T-helper 22 cell (primary cell): ENCODE results near the gene ZXDC.

Experiments
- DNase-seq: peaks from one replicate; pipeline ENCODE4 v3.0.0-alpha.2; 2020; ENCODE audit warnings: low read depth

ZXDC gene

DNA sequence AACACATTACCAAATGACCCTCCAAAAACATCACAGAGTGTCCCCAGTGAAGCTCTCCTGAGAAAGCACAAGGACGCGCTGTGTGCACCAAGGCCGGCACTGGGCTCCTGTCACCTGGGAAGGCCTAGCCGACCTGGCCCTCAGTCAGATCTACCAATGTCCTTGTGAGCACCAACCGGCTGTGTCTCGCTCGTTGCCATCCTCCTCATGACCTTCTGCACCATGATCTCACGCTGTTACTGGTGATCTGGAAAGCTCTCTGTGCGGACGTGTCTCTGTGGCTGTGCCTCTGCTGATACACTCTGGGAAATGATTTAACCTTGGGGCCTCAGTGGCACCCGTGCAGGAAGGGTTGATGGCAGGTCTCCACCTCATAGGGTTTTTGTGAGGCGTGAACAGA, 24.2 kb downstream of the ZXDC start:
- DNase-seq: no peak

DNA sequence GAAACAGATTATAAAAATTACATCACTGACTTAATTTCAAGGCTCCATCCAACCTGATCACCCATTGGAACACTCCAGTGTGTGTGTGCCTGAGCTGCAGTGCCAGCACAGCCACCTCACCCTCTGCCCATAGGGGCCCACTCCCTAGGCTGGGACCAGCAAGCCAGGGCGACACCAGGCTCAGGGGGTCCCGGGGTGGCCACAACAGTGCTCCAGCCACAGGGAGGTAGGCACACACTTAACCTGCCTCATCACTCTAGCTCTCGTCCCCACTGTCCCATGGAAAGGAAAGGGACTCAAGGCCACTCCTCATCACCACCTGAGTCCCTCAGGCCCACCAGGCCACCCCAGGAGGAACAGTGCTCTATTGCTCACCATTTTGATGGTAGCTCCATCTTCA, 24.9 kb downstream of the ZXDC start:
- no peak for DNase-seq

DNA sequence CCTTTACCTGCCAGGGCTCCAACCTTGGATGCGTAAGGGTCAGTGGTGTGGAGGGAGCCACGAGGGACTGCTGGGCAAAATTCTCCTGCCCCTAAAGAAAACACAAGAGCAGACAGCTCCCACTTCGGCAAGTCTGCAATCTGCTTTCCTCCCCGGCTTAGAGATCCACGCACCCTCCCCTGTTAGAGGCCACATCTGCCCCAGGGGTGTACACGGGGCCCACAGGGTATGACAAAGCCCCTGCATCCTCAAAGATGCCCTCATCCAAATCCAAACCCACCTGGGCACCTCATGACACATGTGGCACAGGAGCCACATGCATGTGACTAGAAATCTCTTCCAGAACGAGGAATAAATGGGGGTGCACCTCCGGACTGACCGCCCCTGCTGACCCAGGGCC, 25.5 kb downstream of the ZXDC start:
- DNase-seq: no peak

DNA sequence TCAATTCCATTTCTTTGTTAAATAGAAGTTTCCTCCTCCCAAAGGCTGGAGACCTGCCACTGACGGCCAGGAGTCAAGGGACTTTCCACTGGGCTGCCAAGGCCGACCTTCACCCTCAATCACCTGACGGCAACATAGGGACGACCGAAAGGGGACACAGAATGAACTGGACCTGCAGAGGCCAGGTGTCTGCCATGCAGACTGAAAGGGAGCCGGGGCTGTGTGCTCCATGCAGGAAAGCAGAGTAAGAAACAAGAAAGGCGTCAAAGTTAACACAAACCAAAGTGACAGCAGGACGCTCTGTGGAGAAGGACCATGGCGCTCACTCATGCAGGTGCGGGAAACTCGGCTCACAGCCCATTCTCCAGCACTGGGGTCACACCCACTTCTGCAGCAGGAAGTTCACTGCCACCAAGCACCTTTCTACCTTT, 26.1 kb downstream of the ZXDC start:
- no peak for DNase-seq

DNA sequence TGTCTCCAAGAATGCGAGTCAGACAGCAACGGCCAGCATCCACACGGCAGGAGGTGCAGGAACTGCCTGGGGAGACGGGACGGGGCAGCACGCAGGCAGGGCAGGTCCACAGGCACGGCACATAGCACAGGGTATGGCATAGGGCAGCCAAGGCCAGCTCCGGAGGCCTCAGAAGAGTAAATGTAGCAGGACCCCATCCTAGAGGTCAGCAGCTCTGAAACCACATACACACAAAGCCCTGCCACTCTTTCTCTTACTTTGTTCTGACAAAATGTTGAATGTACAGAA, 26.9 kb downstream of the ZXDC start:
- no peak for DNase-seq

DNA sequence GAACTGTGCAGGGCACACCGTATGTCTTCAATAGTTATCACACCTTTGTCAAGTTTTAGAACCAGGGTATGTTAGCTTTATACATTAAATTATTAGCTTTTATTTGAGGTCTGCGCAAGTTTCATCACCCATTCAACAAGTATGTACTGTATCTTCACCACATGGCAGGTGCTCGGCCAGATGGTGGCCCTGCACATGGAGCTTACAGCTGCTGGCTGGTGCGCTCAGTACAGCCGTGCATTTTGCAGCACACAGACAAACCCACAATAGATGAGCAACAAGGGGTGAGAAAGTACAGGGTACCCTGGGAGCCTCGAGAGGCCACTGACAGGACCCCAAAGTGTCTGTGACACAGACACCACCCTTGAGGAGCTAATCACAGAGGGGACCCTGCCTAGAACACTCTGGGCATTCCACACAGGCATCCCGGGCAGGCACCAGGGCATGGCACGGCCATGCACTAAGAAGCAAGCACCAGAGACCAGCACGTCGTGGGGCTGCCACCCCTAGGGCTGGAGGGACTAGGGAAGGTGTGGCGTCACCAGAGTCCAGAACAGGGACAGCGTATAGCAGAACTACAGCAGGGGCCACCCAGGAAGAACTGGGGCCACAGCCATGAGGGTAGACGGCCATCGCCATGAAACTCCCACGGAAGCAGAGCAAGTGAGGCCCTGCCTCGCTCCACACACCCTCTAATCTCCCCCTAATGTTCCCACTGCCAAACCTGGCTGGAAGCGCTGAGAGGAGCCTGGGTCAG, 27.4 kb downstream of the ZXDC start:
- DNase-seq: no peak

DNA sequence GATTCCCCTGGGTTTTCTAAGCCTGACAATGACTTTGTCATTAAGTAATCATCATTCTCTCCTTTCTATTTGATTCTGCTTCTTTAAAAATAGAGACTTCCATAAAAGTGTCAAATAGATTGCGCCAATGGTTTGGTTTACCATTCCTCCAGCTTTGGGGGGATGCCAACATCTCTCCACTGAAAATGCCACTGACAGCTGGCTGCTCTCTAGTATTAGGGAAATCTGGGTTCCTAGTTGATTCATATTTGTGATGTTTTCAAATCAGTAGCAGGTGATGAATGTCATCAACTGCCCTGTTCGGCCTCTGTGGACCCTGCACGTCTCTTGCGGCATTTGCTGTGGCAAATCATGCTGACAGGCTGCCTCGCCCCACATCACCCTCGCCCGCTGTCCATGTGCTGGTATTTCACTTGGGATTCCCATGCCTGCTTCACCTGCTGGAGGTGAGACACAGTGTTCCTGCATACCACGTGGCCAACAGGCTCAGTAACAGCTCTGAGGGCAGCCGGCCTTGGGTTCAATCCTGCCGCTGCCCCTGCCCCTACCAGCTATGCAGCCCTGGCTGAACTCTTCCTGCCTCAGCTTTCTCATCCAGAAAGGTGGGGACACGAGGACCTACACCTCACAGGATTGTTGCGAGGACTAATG, 28.1 kb downstream of the ZXDC start:
- no peak for DNase-seq

DNA sequence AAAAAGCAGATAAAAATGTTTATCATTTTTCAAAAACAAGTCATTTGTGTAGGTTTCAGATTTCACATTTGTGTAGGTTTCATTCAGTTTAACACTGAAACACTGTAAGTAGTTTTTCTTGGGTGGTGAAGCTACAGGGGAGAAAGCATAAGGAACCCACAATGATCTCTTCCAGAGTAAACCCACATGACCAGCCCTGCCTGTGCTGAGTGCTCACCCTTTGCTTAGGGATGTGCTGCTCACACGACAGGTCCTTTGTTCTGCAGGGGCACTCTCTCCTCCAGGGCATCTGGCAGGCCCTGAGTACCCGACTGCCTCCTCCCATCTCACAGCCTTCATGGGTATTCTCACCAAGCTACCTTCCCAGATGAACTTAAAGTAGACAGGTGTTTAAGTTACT, 28.9 kb downstream of the ZXDC start:
- no peak for DNase-seq

DNA sequence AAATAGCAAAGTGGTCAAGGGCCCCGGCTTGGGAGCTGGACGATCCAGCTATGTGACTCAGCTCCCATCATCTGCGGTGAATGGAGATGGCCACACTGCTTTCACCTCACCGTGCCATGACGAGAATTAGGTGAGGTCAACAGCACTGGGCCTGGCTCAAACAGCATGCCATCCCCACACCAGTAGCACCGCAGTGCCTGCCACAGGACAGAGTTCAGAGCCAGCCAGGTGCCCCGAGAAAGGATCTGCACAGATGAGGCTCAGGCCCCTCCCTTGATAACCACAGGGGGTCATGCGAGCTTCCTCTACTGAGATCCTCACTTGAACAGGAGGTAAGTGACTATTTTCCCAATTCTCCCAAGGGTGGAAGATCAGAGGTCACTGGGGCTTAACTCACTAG, 29.4 kb downstream of the ZXDC start:
- DNase-seq: no peak

DNA sequence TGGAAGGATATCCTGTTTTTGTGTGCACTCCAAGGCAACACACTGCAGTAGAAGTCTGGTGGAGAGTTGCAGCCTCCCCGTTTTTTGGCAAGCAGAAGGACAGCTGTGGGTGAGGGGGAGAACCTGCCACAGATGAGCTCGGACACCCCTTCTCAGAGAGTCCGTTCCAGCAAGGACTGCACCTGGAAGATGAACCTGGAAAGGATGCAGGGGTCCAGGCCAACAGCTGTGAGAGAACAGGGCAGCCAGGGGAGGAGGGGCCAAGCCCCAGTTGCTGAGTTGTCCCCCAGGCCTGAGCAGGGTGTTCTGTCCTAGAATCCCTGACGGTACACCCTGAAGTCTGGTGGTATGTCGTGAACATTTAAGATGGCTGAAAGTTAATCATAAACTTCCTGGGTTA, 30.2 kb downstream of the ZXDC start:
- DNase-seq: no peak

DNA sequence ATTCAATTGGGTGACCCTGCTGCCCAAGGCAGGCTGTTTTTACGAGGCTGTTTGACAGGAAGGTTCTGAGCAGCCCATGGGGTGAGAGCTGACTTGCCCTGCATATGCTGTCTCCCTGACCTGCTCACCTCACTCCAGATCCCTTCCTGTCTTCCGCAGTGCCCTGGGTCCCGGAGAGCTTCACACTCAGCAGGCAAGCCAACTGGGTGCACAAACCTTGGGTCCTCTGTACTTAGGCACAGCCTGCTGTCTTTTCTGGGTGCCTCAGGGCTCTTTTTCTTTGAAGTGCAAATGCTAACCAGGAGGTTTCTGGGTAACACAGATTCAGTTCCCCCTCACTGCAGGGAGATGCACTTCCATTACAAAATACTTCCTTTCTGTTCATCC, 32.8 kb downstream of the ZXDC start:
- no peak for DNase-seq

DNA sequence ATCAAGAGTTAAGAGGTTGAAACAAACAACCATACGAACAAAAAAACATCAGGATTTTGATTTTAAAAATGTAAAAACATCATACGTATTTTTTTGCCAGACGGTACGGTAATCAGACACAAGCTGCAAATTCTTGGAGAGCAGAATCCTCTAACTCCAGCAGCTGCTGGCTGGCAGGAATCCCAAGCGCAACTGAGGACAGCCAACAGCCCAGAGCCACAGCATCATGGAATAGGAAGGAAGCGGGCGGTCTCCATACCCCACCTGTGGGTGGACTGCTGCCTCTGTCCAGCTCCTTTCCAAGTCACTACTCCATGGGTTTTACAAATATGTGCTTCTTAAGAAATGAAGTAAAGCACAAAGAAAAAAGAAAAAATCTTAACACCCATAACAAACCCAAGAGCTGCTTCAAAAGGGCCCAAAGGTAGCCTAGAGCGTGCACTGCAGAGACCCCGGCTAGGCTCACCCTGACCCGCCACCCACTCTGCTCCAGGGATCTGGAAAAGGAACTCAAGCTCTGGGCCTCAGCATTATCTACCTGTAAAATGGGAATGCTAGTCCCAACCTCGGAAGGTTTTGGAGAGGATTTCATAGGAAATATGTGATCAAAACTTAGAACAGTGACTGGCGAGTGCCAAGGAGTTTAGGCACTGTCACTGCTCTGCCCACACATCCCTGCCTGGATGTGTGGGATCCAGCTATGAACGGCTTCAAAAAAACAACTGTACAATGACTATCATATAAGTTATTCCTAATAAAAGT, 33.4 kb downstream of the ZXDC start:
- no peak for DNase-seq

DNA sequence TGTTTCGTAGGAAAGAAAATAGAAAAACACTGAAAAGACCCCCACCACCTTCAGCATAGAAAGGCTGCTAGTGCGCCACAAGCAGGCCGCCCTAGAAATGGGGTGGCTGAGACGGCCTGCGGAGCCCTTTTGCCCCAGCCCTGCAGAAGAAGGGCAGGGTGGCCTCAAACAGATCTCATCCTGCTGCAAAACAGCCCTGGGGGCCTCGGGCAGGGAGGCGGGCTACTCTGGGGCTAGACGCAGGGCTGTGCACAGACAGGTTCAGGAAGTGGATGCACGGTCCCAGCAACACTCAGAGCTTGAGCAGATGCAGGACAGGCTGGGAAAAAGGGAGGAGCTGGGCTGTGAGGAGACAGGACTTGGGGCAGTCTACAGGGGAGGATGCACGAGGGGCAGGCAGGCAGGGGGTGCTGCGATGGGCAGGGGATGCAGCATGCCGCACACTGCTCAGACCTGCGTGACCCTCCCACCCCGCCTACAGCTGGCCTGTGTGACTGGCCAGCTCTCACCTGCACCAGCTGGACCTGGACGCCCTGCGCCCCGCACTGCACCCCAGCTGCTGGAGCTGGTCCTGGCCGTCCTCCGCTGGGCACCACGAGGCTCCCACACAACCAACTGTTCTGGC, 34.3 kb downstream of the ZXDC start:
- no peak for DNase-seq

DNA sequence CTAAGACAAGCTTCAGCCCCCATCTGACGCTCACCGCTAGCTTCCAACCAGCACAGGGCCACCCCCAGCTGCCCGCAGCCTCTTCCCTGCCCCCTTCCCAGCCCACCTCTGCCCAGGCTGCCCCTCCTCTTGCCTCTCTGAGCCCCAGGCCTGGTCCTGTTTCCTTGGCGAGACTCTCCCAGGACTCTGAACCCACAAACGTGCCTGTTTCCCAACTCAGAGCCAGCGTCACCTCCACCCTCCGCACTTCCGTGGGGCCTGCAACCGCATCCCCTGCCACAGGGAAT, 35.0 kb downstream of the ZXDC start:
- no peak for DNase-seq

DNA sequence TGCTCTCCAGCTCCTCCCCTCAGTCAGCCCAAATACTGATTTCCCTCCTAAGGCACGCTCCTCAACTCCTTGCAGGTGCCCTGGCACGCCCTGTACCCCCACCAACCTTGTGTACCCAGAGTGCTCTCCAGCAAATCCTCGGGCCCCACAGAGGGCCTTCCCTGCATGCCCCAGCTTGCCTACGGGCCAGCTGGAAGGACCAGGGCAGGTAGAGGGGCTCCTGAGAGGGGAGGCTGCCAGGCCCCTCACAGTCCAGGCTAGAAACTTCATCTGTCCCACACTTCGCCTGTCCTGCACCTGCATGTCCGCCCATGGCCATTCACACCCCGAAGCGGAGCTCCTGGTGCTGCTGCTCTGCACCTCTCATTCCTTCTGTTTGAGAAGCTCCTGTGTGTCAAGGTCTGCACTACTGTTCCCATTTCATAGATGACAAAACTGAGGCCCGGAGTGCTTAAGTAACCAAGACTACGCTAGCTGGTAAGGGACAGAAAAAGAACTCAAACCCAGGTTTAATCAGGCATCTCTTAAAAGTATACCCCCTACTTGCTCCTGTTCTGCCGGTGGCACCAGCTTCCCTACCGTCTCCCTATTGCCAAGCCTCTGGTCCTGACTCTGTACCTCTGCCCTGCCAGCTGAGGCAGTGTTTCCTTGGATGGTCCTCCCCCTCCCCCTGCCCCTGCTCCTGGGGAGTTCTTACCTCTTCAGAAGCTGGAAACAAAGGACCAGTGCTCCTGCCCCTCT, 35.6 kb downstream of the ZXDC start:
- DNase-seq: no peak

DNA sequence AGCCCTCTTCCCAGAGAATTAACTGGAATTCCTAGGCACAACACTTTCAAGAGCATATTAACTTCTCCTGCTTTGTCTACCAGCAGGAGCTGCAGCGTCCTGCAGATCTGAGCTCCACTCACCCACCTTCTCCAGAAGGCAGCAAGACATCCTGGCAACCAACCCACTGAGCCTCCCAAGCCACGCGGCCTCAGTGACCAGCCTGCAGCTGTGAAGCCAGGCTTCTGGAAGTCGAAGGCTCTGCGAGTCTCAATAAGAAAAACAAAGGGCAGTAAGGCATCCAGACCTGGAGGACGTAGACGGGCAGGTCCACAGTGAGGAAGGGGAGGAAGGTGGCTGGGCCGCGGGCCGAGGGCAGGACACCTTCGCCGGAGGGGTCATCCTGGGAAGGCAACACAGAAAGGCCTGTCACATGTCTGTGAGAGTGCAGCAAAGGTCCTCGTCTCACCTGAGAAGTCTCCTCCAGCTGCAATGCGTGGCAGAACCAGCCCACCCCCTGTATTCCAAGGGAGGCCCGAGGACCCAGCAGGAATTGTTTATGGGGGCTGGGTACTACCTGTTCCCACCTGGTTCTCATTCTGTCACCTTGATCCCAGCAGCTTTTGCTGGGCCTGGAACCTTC, 36.2 kb downstream of the ZXDC start:
- DNase-seq: no peak

DNA sequence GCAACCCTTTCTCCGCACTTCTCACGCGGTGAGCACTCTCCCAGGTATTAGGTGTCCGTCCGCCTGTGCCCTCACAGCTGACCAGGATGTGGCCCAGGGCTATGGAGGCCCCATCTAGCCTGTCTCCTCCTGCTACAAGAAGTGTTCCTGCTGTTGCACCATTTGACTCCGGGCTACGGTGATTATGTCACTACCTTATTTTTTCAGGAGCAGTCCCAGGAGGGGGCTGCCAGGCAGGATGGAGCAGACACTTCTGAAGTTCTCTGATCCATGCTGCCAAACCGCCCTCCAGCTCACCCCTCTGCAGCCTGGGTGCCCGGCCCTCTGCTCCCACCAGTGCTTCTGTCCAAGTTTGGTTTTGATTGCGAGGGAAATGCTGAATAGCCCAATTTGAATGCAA, 36.9 kb downstream of the ZXDC start:
- no peak for DNase-seq

DNA sequence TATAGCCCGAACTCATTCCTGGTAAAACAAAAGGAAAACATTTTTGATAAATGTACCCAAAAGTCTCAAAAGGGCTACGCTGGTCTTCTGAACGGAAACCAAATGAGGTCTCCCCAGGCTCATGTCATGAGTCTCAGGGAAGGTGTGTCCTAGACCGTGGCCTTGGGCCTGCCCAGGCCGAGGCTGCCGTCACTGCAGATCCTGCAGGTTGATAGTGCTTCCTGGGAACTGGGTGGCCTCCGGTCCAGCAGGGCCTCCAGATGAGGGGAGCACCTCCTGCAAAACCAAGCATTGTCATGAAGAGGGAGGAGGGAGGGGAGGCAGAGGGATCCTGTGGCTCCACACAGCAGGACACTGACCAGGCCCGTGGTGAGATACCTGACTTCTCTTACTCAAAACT, 37.5 kb downstream of the ZXDC start:
- DNase-seq: no peak

DNA sequence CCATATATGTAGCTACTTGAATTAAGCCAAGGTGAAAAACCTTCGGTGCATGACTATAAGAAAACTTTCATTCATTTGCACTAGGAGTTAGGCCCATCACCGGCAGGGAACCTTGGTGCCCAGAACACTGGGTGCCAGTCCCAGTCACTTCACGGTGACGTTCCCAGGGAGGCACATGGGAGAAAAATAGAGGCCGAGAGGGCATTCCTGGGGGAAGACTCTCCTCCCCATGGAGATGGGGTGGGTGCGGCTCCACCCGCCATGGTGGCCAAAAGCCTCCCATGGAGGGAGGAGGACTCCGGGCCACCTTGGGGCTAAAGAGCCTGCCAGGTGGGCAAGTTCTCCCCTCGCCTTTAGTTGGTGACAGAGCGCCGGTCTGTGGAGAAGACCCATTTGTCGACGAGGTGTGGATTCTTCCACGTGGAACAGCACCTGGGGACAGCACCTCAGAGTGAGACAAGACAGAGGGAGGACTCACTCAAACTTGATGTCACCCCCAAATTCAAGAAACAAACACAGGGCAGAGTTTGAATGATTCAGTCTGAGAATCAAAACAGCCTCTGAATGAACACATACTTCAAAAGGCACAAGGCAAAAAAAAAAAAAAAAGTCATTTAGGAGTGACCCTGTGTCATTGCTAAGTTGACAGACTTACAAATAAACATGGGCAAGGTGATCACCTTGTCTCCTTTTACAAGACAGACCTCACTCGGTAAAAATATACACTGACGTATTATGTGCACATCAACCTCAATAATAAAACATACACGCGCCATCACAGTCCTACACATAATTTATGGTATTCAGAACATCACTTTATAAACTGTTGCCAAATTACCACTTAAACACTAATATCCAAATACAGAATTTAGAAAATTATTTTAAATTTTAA, 38.6 kb downstream of the ZXDC start:
- DNase-seq: no peak

DNA sequence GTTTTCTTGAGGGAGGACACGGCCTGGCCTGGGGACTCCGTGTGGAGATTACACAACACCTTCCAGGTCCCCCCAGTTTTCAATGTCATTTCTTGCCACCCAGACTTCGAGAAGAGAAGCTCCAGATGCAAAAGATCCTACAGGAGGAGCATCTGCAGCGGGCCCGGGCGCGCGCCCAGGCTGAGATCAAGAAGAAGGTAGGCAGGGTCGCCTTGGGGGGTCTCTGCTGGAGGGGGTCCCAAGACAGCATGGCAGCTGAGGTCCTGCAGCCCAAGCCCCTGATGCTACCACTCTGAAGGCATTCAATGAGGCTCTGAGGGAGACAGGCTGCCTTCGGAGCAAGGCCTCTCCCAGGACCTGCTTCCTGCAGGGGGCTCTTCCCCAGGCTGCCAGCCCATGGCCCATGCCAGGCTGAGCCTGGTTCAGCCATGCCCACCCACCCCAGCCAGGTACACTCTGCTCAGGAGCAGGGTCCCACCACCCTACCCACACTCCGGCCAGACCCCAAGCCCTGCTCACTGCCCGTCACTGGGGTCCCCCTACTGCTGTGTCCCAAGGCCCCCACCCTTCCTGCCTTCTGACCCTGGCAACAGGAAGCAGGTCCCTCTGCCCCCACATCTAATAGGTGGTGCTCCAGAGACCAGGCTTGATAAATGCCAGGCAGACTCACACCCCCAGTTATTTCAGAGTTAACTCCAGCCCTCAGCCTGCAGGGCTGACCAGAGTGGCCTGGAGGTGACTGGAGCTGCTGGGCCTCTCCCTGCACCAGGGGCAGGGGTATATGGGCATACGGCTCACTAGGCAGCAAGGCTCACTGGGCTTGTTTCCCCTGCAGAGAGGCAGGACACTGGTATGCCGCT, 40.0 kb downstream of the ZXDC start:
- no peak for DNase-seq
